Motor neuron (in vitro differentiated cells): ENCODE measurements around the gene CHSY1. TPM values are rescaled to one million over a fixed set of nuclear protein-coding genes. Genes with fewer than 3 reads are reported as not detected.
"Not testable (repeated sequence)": the region's sequence is repeated elsewhere in the genome, so short reads cannot be mapped to it uniquely, and the experiment has no call there.

ENCODE experiments used
- ATAC-seq, 8 experiments: fragments of 200-7000 bp; cut with Tn5 transposase; replicated peaks in 6 of 8; 2 replicates each; pipeline ENCODE4 v1.8.0; 2021; ENCODE audit warnings: mild to moderate bottlenecking in 8 of 8, moderate library complexity in 8 of 8
- H3K27ac ChIP-seq, 2 donors: fragments of 250-450 bp; sonication (Bioruptor Pico); 2 replicates each; pipeline ENCODE4 v1.9.0; 2021; ENCODE audit warnings: antibody characterized with exemption in 2 of 2, mild to moderate bottlenecking in 2 of 2, moderate library complexity in 1 of 2
- H3K4me1 ChIP-seq, 2 donors: fragments of 250-450 bp; sonication (Bioruptor Pico); replicated peaks in 1 of 2; 2 replicates each; pipeline ENCODE4 v1.6.1; 2021; ENCODE audit warnings: antibody characterized with exemption in 2 of 2, mild to moderate bottlenecking in 2 of 2, moderate library complexity in 1 of 2
- H3K4me3 ChIP-seq, 5 donors: fragments of 250-450 bp; sonication (Bioruptor Pico); 2 replicates each; pipeline ENCODE4 v1.9.0; 2021; ENCODE audit warnings: antibody characterized with exemption in 5 of 5, mild to moderate bottlenecking in 5 of 5, moderate library complexity in 4 of 5
- WGBS, 10 experiments: fragments of 450-650 bp; shearing (Covaris generic); methylation state at CpG; one replicate each; pipeline ENCODE4 v1.0.0; 2022; 5-methylcytosine and 5-hydroxymethylcytosine counted together
- in situ Hi-C, 9 experiments: fragments of 400-800 bp; cut with MboI; loops; one replicate each; pipeline ENCODE4 v1.15.0; 2021; ENCODE audit warnings: low sequenced_read_pairs in 9 of 9, low pct_unique_long_range_greater_than_20kb in 2 of 9; ENCODE audit not compliant: unreplicated experiment in 9 of 9
- total RNA-seq, 8 experiments: library from RNA; unstranded; fragments of 300-600 nt; gene quantifications; 2 replicates each; pipeline versions ENCODE4 v1.2.3 to v1.2.4, GENCODE V29; 2022

The CHSY1 gene, protein sequence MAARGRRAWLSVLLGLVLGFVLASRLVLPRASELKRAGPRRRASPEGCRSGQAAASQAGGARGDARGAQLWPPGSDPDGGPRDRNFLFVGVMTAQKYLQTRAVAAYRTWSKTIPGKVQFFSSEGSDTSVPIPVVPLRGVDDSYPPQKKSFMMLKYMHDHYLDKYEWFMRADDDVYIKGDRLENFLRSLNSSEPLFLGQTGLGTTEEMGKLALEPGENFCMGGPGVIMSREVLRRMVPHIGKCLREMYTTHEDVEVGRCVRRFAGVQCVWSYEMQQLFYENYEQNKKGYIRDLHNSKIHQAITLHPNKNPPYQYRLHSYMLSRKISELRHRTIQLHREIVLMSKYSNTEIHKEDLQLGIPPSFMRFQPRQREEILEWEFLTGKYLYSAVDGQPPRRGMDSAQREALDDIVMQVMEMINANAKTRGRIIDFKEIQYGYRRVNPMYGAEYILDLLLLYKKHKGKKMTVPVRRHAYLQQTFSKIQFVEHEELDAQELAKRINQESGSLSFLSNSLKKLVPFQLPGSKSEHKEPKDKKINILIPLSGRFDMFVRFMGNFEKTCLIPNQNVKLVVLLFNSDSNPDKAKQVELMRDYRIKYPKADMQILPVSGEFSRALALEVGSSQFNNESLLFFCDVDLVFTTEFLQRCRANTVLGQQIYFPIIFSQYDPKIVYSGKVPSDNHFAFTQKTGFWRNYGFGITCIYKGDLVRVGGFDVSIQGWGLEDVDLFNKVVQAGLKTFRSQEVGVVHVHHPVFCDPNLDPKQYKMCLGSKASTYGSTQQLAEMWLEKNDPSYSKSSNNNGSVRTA
- total RNA-seq: 10 to 100 TPM; 14.2 to 59.5 (median 20.7) TPM

DNA sequence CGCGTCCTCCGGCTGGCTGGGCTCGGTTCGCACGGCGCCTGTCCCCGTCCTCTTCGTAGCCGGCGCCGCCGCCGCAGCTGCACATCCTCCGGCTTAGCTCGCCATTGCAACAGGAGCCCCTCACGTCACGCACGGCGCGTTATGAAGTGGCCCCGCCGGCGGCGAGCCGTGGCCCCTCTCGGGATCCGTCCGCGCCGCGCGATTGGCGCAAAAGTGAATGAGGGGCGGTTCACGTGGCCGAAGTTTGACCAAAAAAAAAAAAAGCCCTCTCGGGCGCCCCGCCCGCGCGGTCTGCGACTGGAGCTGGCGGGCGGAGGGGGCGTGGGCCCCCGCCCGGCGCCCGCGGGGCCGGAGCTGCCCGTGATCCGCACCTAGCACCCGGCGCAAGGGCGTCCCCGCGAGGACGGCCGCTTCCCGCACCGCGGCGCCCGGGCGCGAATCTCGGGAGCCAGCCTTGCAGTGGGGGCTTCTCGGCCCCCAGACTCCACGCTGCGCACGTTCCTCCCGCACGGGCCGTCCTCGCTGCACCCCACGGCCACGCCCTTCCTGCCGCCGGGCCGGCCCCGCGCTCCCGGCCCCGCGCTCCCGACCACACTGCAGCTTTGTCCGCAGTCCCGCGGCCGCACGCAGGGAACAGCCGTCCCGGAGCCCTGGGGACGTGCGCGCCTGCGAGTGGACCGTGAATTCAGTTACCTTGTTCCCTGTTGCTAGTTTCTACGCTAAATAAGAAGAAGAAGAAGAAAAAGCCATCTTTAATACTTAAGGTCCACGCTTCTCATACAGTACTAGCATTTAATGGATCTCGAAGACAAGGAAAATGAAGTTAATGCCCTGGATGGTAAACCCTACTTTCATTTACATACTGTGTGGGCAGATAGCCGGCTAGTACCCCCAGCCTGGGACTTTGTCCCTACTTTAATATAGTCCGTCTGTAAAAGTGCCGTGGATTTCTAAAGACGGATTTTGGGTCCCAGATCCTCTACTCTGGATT is at the start of gene CHSY1:
Gene CHSY1, minus strand, starts transcription at position 219 of the 991 bp plus-strand sequence. CDS start 592 bp downstream, outside the sequence.
- peak within 1 kb of the TSS; percentile 84 to 85 for H3K27ac ChIP-seq
- WGBS, 10 experiments: 0 to 40% (median 3%) methylated on average over 1 to 25 of the region's 108 CpGs
- in situ Hi-C loops: loop anchor here (10.0 to 25.0 kb wide), 6 partner anchors 157 to 640 kb away; partner anchors contain the start of genes ASB7 (in 3 of the 9) and LINS1 (in 3 of the 9)
- peak within 1 kb of the TSS; percentile 87 to 100 (median 89) for H3K4me3 ChIP-seq
- peaks cover 20 to 30% of the 10 kb centered on the region in 2 donors for H3K4me1 ChIP-seq
- peak; percentile 71 to 87 (median 84) for ATAC-seq

DNA sequence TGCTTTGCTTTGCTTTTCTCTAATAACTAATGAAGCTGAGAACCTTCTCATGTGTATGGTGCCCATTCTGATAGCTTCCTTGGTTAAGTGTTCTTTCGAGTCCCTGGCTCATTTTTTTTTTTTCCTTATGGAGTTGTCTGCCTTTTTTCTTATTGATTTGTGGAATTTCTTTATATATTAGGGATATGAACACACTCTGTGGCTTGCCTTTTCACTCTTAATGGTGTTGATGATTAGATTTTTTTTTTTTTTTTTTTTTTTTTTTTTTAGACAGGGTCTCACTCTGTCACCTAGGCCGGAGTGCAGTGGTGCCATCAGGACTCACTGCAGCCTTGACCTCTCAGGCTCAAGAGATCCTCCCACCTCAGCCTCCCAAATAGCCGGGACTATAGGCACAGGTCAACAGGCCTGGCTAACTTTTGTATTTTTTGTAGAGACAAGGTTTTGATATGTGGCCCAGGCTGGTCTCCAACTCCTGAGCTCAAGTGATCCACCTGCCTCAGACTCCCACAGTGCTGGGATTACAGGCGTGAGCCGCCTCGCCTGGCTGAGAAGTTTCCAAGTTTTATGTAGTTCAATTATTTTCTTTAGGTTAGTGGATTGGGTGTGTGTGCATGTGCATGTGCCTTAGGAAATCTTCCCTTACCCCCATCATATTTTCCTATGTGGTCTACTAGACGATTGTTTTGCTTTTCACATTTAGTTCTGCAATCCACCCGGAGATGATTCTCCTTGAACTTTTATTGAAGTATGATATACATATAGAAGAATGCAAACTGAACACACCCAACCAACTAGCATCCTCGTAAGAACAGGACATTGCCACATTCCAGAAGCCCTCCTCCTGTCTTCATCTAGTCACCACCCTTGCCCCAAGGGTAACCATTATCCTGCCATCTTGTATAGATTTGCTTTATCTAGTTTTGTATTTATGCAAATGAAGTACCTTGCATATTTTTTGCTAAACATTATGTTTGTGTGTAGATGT is 44.9 kb upstream of the CHSY1 start:
- Histone ChIP-seq H3K4me1 (peaks cover 10 to 19% of the 10 kb centered on the region in 2 donors), H3K27ac (no peak overlapping the region), H3K4me3 (peak overlapping the region in 4 of 5 donors; percentile 74 to 93 (median 83))
- peak in 2 of 8 experiments; percentile 11 to 27 for ATAC-seq
- 24 to 100% (median 73%) methylated on average over 2 to 9 of the region's 9 CpGs for WGBS, 10 experiments
- in situ Hi-C loops: loop anchor here in 7 of 9 experiments (10.0 kb wide), 2 partner anchors 348 to 358 kb away; partner anchors contain the start of gene TM2D3 (in 1 of the 7)

DNA sequence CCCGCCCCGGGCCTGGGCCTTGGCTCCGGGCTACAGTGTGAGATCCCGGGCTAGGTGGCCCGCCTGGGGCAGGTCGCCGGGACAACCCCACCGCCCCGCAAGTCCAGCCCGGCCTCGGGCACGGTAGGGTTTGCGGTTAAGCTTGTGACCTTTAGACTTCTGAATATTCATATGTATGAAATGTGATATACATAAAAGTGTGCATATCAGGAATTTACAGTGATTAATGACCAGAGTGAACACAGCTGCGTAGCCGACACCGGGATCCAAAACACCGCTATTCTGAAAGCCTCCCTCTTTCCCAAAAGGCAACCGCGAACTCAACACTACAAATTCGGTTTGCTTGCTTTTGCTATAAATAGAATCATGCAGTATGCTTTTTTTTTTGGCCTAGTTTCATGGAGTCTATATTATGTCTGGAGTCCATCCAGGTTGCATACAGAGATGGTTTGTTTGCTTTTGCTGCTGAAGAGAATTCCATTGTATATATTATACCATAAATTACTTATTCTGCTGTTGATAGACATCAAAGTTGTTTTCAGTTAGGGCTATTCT is 43.8 kb upstream of the CHSY1 start:
- Histone ChIP-seq H3K4me3 (peak overlapping the region; percentile 74 to 93 (median 79)), H3K4me1 (peaks cover 10 to 19% of the 10 kb centered on the region in 2 donors), H3K27ac (peak overlapping the region; percentile 83 to 92)
- peak; percentile 54 to 71 (median 64) for ATAC-seq
- 0 to 35% (median 1%) methylated on average over 1 to 9 of the region's 20 CpGs; no CpG with 5 or more reads in 3 of the 10 experiments for WGBS, 10 experiments
- in situ Hi-C loops: loop anchor here in 7 of 9 experiments (10.0 kb wide), 2 partner anchors 349 to 359 kb away; partner anchors contain the start of gene TM2D3 (in 1 of the 7)

DNA sequence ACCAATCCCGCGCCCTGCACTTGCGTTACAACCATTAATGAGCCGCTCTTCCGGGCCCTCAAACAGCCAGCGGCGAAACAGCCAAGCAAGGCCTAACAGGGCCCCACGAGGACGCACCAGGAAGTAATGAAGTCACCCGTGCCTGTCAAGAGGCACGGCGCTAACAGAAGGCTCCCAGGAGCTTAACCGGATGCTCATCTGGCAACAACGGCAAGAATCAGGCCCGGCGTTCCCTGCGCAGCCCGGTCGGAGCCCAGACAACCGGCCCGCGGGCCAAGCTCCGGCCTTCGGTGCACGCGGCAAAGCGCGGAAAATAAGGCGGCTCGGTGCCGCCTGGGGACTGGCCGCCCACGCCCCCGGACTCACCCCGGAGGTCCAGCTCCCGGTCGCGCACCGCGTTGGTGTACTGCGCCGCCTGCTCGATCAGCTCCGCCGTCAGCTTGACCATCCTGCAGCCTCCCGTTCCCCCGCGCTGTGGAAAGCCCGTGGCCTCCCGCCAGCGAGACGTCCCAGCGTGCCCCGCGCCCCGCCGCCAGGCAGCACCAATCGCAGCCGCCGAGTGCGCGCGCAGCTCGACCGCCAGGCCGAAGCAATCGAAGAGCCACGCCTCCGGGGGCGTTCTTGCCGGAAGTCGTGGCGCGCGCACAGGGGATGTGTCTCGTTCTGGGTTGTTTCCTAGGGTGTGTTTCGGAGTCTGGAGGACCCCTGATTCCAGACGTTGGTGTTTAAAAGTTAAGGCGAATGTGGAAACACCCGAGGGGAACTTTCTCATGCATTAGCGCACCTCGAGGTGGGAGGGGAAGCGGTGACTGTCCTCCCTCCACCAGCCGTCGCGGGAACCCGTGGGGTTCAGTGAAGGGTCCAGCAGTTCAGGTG is 43.1 kb upstream of the CHSY1 start, which contains the start of gene SNRPA1:
Gene SNRPA1, minus strand, starts transcription at position 518 of the 876 bp plus-strand sequence. Its CDS starts 70 bp downstream, at position 448.
- ATAC-seq: peak; percentile 60 to 95 (median 92)
- in situ Hi-C loops: loop anchor here in 7 of 9 experiments (10.0 kb wide), 2 partner anchors 350 to 360 kb away; partner anchors contain the start of gene TM2D3 (in 1 of the 7)
- H3K27ac ChIP-seq: peak within 1 kb of the TSS; percentile 87 to 92
- peak within 1 kb of the TSS; percentile 74 to 93 (median 79) for H3K4me3 ChIP-seq
- 0 to 5% (median 1%) methylated on average over 3 to 26 of the region's 87 CpGs; no CpG with 5 or more reads in 5 of the 10 experiments for WGBS, 10 experiments
- H3K4me1 ChIP-seq: peaks cover 10 to 19% of the 10 kb centered on the region in 2 donors

DNA sequence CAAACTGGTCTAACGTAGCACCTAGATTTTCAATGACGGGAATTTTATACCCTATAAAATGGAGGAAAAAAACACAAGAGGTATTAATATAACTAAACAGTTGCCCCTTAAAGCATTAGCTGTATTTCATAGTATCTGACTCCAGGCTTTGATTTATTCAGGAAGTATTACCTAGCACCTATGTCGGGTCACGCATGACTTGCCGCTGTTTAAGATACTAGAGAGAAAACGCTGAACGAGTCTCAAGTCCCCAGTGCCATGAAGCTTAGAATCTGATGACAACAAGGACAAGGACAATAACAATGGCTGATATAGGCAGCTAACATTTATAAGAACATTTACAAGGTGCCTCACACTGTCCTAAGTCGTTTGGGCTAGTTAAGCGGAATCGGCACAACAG is 41.3 kb upstream of the CHSY1 start:
- WGBS, 10 experiments: 56 to 100% (median 69%) methylated on average over 1 to 9 of the region's 10 CpGs
- Histone ChIP-seq H3K4me3 (peak overlapping the region; percentile 74 to 93 (median 79)), H3K27ac (no peak overlapping the region), H3K4me1 (peaks cover 10 to 19% of the 10 kb centered on the region in 2 donors)
- in situ Hi-C loops: loop anchor here in 7 of 9 experiments (10.0 kb wide), 2 partner anchors 352 to 362 kb away; partner anchors contain the start of gene TM2D3 (in 1 of the 7)
- no peak for ATAC-seq

DNA sequence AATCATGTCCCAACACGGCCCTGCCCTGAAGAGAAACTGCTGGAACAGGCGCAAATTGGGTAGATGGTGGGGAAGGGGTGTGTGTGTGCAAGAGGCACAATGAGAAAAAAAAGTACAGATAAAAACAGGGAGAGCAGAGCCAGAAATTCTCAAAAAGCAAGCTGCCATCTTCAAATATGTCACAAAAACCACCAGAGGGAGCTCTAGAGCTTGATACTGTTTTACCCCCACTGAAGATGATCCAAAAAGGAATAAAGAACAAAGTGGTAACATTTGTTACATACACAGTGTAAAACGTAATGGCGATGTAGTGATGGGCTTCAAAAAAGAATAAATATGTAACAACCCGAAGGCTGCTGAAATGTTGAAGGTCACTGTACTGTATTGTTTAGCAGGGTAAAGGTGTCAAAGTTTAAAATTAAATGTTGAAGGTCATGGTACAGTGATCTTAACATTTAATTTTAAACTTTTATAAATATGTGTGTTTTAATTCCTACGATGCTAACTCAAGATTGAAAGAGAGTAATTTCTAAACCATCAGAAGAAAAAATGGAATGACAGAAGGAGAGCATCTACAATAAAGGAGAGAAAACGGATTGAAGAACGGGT is 37.2 kb upstream of the CHSY1 start:
- Histone ChIP-seq H3K4me3 (no peak overlapping the region), H3K4me1 (peaks cover 7 to 14% of the 10 kb centered on the region in 2 donors), H3K27ac (no peak overlapping the region)
- 67 to 100% (median 87%) methylated on average over 2 to 8 of the region's 8 CpGs for WGBS, 10 experiments
- in situ Hi-C loops: loop anchor here in 1 of 9 experiments (10.0 kb wide), 1 partner anchor 356 kb away; no protein-coding TSS in a partner anchor
- peak in 2 of 8 experiments; percentile 22 to 58 for ATAC-seq

DNA sequence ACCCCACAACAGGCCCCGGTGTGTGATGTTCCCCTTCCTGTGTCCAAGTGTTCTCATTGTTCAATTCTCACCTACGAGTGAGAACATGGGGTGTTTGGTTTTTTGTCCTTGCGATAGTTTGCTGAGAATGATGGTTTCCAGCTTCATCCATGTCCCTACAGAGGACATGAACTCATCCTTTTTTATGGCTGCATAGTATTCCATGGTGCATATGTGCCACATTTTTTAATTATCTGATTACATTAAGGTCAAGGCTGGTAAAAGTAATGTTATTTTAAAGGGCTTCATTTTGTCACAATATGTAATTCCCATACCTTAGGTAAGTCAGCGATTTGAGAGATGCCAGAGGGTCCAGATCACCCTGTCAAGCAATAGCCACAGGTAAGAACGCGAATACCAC is 35.5 kb upstream of the CHSY1 start:
- not testable (repeated sequence) for ATAC-seq, H3K4me1 ChIP-seq, H3K27ac ChIP-seq, H3K4me3 ChIP-seq
- in situ Hi-C loops: loop anchor here in 1 of 9 experiments (10.0 kb wide), 1 partner anchor 357 kb away; no protein-coding TSS in a partner anchor
- 85 to 100% (median 100%) methylated on average over 1 to 3 of the region's 6 CpGs; no CpG with 5 or more reads in 3 of the 10 experiments for whole genome bisulfite sequencing, 10 experiments

DNA sequence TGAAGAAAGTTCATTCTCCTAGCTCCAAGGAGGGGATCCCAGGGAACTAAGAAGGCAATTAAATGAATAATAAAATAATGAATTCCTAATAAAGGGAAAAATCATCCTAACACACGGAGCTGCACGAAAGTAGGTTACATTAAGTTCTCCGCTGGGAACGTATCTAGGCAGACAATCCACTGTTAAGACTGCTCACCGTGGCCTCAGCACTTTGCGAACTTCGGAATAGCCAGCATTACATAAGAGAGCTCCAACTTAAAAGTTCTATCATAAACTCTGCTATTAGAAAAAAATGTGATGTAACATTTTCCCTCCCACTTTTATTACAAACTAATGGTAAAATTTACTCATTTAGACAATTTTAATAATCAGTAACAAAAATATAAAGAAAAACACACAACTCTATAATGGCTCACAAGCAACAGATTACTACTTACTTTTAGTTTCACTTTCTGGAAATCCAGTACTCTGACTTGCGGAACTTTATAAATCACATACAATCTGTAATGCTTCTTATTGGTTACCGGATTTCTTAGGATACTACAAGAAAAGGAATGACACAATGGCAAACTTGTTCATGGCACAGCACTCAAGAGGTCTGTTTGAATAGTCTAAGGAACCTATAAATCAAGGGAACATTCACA is 34.7 kb upstream of the CHSY1 start:
- H3K4me1 ChIP-seq: no peaks in the 10 kb centered on the region
- in situ Hi-C loops: loop anchor here in 1 of 9 experiments (10.0 kb wide), 1 partner anchor 358 kb away; no protein-coding TSS in a partner anchor
- H3K27ac ChIP-seq: no peak overlapping the region
- H3K4me3 ChIP-seq: no peak overlapping the region
- ATAC-seq: peak in 1 of 8 experiments; percentile 48
- whole genome bisulfite sequencing, 10 experiments: 80 to 100% (median 95%) methylated on average over 1 to 9 of the region's 9 CpGs

DNA sequence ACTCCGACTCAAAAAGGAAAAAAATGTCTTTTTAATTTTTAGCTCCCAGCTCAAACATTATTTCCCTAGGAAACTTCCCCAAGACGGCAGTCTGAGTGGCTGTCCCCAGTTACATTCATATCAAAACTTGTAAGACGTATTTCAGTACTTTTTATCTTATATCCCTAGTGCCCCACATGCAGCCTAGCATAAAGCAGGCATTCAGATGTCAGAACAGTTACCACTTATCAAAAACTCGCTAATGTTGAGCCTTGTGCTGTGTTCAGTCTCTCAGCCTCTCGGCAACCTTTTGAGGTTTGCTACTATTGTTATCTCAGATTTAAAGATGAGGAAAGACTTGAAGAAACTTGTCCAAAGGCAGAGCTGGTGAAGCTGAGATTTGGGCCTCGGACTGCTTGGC is 32.1 kb upstream of the CHSY1 start:
- in situ Hi-C loops: loop anchor here in 1 of 9 experiments (10.0 kb wide), 1 partner anchor 361 kb away; no protein-coding TSS in a partner anchor
- H3K4me1 ChIP-seq: no peaks in the 10 kb centered on the region
- no peak overlapping the region for H3K4me3 ChIP-seq
- no peak overlapping the region for H3K27ac ChIP-seq
- 70 to 100% (median 100%) methylated on average over 1 to 4 of the region's 6 CpGs; no CpG with 5 or more reads in 1 of the 10 experiments for WGBS, 10 experiments
- no peak for ATAC-seq
